DMS153 treated with DMSO at 0.1 percent for 48 hours (cell line): ENCODE data around the gene CEP68.
"Not testable (repeated sequence)": the region's sequence is repeated elsewhere in the genome, so short reads cannot be mapped to it uniquely, and the experiment has no call there.

Source experiments
- DNase-seq: peaks from one replicate; lab custom pipeline; 2025; ENCODE audit not compliant: unreplicated experiment; lab: John Stamatoyannopoulos, UW

Gene CEP68

DNA sequence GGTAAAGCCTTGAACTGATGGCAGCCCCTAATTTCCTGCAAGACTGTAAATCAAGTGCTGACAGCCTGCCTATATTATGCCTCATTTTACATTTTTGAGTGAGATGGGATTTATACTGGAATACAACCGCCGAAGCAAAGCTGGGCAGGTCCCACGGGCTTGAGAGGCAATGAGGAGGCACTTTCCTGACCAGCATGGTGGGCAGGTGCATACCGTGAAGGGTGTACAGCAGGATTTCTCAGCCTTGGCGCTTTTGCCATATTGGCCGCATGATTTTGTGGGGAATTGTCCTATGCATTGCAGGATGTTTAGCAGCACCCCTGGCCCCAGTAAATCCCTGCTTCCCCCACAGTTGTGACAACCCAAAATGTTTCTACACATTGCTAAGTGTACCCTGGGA lies 22.8 kb downstream of the CEP68 start:
- no peak for DNase-seq

DNA sequence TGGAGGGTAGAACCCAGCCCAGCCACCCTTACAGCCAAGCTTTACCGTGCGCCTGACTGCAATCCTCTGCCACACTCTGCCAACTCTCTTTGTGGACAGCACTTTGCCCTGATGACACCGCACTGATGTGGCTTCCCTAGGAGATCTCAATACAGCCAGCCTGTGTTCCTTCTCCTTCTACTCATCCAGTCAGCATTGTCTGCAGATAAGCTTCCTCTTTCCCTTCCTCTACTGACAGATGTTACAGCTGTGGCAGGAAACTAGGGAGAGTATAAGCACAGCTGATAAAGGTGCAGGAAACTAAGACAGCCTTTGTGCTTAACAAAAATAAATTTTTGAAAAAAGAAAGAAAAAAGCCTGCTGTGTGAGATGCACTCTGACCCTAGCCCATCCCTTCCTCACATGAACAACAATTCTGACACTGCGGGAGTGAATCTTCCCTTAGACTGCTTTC lies 25.0 kb downstream of the CEP68 start:
- no peak for DNase-seq

DNA sequence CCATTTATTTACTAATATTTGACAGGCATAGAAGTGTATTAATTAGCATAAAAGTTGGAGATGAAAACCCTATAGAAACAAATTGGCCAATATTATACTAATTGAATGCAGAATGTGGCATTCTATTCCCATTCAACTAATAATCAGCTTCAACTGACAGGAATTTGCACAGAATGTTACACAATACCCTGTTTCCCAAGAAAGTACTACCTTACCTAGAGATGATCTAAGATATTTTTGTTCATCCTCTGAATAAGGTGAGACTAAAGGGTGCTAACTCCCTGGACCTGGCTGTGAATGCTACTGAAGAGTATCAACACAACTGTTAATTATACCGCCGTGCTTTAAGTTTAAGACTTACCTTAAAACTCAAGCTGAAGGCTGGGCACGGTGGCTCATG lies 28.9 kb downstream of the CEP68 start:
- DNase-seq, result no peak

DNA sequence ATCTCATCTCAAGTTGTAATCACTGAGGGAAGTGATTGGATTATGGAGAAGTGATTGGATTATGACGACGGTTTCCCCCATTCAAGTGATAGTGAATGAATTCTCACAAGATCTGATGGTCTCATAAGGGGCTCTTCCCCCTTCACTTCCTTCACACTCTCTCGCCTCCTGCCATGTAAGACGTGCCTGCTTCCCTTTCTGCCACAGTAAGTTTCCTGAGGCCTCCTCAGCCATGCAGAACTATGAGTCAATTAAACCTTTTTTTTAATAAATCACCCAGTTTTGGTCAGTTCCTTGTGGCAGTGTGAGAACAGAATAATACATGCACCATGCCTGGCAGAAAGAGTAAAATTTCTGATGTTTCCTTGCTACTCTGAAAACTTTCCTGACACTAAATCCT lies 36.6 kb downstream of the CEP68 start:
- no peak for DNase-seq

DNA sequence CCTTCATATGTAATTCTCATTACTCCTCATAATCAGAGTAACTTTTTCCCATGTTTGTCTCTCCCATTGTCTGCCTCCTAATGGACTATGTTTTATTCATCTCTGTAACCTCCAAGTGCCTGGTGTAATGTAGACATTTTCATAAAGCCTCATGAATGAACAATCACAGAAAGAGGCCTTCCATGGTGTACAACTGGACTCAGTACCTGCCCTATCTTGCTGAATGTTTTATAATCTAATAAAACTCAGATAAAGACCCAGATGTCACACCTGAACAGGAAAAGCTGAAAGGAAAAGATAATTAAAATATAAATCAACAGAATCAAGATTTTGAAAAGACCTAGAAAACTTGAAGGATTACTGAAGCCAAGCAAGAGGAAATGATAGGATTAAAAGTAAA lies 37.0 kb downstream of the CEP68 start:
- no peak for DNase-seq

DNA sequence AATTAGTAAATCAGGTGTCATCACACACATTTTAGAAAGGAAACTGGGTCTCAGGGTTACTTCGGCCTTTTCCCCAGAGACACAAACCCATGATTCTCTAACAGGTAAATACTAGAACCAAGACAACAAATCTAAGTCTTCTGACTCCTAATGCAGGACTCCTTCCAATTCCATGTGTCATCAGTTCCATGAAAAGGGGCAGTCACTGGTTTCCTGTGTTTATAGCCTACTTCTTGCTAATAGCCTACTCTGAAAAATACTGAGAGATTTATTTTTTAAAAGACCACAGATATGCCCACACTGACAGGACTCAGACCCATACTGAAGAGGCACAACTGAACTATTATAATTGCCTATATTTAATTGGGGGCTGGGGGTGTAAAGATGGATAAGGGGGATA lies 40.7 kb downstream of the CEP68 start:
- no peak for DNase-seq

DNA sequence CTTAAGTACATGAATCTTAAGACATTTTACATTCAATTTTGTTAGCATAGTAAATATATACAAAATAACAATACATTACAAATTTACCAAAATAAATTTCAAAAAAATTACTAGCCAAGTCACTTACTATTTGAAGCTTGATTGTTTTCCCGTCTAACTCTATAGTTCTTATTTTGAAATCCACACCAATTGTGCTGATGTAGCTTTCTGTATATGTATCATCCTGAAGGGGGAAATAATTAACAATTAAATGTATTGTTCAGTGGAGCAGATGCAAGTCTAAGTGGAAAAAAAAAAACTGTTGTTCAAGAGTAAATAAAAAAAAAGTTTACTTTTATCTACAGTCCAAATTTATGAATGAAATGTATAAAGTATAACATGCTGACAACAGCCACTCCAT lies 41.6 kb downstream of the CEP68 start:
- DNase-seq, result no peak

DNA sequence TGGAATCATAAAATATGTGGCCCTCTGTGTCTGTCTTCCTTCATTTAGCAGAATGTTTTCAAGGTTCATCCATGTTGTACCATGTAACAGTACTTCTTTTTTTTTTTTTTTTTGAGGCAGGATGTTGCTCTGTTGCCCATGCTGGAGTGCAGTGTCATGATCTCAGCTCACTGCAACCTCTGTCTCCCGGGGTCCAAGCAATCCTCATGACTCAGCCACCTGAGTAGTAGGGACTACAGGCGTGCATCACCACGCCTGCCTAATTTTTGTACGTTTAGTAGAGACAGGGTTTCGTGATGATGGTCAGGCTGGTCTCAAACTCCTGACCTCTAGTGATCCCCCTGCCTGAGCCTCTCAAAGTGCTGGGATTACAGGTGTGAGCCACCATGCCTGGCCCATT lies 42.5 kb downstream of the CEP68 start:
- DNase-seq, result no peak

DNA sequence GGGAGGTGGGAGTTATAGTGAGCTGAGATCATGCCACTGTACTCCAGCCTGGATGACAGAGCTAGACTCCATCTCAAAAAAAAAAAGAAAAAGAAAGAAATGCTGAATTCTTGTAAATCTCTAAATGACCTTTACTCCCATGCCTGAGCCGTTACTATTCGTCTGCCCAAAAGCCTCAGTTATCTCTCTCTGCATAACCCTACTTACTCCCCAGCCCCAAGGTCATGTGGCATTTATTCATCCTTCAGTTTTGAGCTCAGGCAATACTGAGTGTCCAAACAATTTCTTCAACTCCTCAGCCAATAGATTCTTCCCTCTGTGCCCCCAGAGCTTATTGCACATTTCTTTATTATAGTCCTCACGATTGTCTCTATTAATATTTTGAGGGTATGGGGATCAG lies 44.9 kb downstream of the CEP68 start:
- no peak for DNase-seq

DNA sequence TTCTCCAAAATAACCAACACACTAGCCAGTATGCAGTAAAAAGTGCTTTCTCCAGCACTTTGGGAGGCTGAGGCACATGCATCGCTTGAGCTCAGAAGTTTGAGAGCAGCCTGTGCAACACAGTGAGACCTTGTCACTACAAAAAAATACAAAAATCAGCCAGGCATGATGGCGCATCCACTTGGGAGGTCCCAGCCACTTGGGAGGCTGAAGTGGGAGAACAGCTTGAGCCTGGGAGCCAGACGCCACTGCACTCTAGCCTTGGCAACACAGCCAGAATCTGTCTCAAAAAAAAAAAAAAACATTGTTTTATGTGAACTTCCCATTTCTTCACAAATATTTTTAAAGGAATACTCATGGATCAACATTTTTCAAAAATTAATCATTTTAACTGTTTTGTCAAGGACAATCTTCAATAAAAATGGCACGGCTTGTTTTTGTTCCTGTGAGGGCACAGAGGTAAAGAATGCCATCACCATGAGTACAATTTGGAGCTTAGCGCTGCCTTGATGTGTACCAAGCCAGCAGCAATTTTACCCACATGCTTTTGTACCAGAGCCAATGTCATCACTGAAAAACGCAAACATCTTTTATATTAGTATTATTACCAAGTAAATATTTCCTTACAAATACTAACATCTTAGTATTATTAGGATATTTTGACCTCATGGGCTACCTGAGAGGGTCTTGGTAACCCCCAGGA lies 46.9 kb downstream of the CEP68 start:
- DNase-seq, result no peak

DNA sequence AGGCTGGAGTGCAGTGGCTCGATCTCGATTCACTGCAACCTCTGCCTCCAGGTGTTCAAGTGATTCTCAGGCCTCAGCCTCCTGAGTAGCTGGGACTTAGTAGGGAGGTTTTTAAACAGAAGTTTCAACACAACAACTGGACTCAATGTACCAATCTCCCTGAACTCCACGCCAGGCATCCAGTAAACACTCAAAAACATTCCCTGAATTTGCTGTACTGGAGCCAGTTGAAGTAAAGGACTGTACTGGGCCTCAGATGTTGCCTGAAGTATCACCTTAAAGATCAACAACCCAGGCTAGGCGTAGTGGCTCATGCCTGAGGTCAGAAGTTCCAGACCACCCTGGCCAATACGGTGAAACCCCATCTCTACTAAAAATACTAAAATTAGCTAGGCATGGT lies 51.3 kb downstream of the CEP68 start:
- DNase-seq, result no peak

DNA sequence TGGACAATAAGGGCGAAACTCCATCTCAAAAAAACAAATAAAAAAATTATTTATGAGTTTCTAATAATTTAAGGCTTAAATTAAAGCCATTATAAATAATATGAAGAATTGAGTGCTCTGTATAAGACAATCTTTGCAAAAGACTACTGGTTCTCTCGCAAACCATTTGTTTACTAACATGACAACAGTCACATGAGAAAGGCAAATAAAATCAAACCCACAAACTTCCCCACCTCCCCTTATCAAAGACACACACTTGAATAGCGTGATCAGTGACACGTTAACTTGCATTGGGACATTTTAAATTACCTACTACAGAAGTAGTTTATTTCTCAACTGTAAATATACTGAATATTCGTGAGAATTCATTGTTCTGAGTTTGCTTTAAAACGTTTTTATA lies 52.6 kb downstream of the CEP68 start:
- no peak for DNase-seq

DNA sequence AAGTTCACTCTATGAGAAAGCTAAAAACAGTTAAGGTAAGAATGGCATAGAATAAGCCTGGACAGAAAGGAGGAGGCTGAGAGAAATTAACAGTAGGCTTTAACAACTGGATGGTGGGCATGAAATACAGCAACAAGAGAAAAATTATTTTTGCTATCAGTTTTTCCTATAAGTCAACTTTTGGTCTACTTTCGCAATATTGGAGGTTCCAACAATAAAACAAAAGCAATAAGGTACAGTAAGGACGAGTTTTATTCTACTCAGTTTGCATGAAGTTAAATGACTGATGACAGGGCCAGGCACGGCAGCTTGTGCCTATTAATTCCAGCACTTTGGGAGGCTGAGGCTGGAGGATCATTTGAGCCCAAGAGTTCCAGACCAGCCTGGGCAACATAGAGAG lies 56.4 kb downstream of the CEP68 start:
- no peak for DNase-seq

DNA sequence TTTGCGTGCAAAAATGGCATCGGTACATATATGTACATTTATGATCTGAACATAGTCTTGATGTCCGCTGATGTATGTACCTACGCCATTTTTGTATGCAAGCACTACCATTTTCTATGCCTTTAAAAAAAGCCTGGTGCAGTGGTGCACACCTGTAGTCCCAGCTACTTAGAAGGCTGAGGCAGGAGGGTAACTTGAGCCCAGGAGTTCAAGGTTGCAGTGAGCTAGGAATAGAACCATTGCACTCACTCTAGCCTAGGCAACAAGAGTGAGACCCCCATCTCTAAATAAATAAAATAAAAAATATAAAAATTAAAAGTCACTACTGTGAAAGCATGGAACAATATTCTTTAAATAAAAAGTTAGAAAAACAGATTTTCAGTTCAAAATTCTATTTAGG lies 57.0 kb downstream of the CEP68 start:
- DNase-seq, result no peak

DNA sequence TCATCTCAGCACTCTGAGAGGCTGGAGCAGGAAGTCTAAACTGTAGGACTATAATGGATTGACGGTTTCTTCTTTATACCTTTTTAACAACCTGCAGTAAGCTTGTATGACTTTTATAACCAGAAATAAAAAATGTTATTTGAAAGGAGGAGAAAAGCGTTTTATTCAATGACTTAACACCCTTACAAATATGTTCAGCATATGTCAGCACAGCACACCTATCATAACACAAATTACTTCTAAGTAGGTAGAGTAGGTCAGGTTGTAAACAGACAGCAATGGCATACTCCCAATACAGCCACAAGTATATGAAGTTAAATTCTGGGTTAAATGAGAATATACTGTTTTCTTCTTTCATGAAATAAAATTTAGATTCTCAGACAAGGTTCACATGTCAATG lies 57.6 kb downstream of the CEP68 start:
- no peak for DNase-seq

DNA sequence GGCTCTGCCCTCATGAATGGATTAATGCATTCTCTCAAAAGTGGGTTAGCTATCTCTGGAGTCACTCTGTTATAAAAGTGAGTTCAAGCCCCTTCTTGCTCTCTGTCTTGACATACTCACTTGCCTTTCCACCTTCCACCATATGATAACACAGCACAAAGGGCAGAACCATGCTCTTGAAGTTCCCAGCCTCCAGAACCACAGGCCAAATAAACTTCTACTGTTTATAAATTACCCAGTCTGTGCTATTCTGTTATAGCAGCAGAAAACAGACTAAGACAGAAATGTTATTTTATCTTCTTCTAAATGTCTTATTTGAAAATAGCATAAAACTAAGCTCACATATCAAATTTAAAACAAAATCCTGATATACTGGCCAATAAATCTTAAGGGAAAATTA lies 58.7 kb downstream of the CEP68 start:
- no peak for DNase-seq

DNA sequence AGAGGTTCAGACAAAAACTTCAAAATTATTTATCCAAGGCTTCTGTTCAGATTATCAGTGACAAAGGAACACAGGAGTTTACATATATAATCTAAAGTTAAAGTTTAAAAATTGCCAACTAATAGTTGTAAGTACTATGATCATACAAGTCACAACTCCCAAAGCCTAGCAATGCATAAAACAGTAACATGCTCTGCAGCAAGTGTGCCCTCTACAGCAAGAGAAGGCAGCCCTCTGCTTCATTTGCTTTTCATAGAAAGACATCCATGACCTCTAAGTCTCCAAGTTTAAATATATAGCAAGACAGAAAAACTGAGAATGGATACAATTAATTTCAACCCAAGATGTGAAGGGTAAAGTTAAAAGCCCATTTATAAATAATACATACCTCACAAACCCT lies 60.4 kb downstream of the CEP68 start:
- no peak for DNase-seq

DNA sequence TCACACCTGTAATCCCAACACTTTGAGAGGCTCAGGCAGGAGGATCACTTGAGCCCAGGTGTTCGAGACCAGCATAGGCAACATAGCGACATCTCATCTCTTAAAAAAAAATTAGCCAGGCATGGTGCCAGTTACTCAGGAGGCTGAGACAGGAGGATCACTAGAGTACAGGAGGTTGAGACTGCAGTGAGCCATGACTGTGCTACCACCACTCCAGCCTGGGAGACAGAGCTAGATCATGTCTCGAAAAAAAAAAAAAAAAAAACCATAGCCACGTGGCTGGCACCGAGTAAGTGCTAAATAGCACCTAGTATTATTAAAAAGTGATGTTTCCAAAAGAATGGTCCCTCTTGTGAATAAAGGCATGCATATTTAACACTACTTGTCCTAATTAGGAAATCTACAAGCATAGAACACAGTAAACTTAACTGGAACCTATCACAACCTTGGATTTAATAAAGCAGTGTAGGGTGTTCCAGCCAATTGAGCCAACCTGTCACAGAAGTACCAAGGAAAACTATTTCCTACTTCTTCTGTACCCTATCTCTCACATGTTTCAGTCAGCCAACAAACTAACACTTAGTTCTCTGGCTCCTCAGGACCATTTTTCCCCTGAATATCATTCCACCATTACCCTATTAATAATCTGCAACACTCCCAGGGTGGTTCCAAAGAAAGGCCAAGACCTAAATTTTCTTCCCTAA lies 64.9 kb downstream of the CEP68 start:
- DNase-seq, result no peak

DNA sequence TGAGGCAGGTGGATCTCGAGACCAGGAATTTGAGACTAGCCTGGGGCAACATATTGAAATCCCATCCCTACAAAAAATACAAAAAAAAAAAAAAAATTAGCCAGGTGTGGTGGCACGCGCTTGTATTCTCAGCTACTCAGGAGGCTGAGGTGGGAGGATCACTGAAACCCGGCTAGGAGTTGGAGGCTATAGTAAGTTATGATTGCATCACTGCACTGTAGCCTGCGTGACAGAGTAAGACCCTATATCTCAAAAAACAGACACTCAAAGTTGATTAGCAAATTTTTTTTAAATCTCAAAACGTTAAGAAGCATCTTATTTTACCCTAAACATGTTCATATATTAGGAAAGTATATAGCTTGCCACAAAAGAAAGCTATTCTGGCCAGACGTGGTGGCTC lies 66.1 kb downstream of the CEP68 start:
- no peak for DNase-seq

DNA sequence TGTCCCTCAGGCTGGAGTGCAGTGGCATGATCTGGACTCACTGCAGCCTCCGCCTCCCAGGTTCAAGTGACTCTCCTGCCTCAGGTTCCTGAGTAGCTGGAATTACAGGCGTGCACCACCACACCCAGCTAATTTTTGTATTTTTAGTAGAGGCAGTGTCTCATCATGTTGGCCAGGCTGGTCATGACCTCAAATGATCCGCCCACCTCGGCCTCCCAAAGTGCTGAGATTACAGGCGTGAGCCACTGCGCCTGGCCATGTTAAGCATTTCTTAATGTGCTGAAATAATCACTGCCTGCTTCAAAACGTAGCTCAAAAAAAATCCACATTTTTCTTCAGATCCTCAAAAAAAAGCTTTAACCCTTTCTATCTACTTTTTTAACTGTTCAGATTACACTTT lies 69.2 kb downstream of the CEP68 start:
- DNase-seq, result not testable (repeated sequence)

DNA sequence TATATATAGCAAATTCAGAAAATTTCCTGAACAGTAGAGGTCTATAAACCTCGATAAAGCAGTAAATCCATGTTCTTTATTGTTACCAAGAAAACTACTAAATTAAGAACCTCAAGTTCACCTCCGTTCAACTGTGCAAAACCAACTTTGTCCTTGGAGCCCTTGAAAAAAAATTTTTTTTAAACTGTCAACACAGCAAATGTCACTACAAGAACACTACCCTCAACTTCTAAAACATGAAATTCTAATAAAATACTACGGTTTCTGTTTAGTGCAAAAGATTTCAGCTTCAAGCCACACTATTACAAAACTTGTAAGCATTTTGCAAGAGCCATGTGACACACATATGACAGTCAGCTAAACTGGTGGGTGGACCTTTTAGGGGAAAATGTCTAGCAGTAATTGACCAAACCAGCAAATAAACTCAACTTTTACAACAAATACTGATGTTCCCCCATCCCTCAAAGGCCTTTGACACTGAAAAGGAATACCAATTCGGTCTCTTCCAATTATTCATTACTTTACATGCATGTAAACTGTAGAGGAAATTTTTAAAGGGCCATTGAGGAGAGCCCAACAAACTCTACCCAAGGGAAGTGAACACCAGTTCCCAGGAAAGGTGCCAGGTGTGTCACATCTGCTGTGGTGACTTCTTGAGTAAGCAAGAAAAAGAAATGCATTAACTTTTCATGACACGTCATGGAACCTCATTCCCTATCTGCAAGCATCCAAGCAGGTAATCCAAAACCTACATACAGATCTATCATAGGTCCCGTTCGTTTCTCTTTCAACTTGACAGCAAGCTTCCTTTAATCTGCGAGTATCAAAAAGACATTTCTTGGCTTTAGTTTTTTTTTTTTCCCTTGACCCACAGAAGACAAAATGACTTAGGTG lies 72.3 kb downstream of the CEP68 start:
- no peak for DNase-seq

DNA sequence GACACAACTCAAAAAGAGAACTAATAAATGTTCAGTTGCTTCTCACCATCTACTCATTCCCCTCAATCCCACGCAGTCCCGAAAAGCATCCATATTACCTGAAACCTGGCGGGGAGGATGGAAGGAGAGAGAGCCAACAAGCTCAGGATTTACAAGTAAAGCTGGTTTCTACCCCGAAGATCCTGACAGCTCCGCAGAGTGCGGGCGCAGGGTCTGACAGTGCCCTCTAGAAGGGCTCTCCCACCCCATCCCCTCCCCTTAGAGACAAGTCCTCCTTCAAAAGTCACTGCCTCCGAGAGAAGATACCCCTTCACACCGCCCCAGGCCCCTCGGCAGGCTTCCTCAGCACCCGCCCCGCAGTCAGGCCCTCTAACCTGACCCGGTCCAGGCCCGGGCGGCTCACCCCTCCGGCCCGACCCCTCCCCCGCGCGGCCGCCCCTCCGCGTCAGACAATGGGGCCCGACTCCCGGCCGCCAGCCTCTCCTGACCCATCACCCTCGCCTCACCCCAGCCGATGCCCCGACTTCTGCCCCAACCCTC lies 73.1 kb downstream of the CEP68 start:
- no peak for DNase-seq
